Prostate gland (tissue), 2 donors: Measurements from ENCODE around the gene MPPE1. TPM values are rescaled to one million over a fixed set of nuclear protein-coding genes. Genes with fewer than 3 reads are reported as not detected.

Experiments used
- DNase-seq: peaks from one replicate; pipeline ENCODE4 v3.0.0-alpha.2; 2019; ENCODE audit warnings: low spot score
- H3K27ac ChIP-seq, 2 donors: fragments of 200-600 bp; sonication (generic); 2 replicates each; pipeline ENCODE4 v1.5.1; 2017 to 2019
- H3K27me3 ChIP-seq: fragments of 200-600 bp; sonication (generic); replicated peaks from 2 replicates; pipeline ENCODE4 v1.5.1; 2019; ENCODE audit not compliant: insufficient read depth
- H3K36me3 ChIP-seq, 2 donors: fragments of 200-600 bp; sonication (generic); 1 replicate in 1 of 2; 2 replicates in 1 of 2; pipeline versions ENCODE4 v1.5.1 to v1.8.1; 2017 to 2019
- H3K4me1 ChIP-seq: fragments of 200-600 bp; sonication (generic); replicated peaks from 2 replicates; pipeline ENCODE4 v1.5.1; 2019
- H3K4me3 ChIP-seq, 2 donors: fragments of 200-600 bp; sonication (generic); 2 replicates each; pipeline ENCODE4 v1.5.1; 2017 to 2019
- H3K9me3 ChIP-seq: fragments of 200-600 bp; sonication (generic); 2 replicates; pipeline ENCODE4 v1.5.1; 2017
- POLR2A ChIP-seq: fragments of 450-650 bp; IDR thresholded peaks from one replicate; pipeline ENCODE4 v1.6.1; 2016; ENCODE audit warnings: antibody characterized with exemption, mild to moderate bottlenecking
- POLR2AphosphoS5 ChIP-seq: sonication (generic); formaldehyde crosslinking; IDR thresholded peaks from one replicate; pipeline ENCODE4 v1.6.1; 2017; ENCODE audit warnings: antibody characterized with exemption
- WGBS: methylation state at CpG from one replicate; pipeline ENCODE4 v1.1.5; 2018; 5-methylcytosine and 5-hydroxymethylcytosine counted together
- intact Hi-C: fragments of 100-400 bp; cut with DNase I; formaldehyde crosslinking; loops from one replicate; pipeline ENCODE4 v1.14.2; 2022
- total RNA-seq, 2 donors: library from RNA; depleted of rRNA; stranded (reverse); fragments of >200 nt; gene quantifications; one replicate each; pipeline ENCODE4 v1.1.0, GENCODE V29; 2016
- TF ChIP-seq, protein P1 (sequence below), 4 experiments: fragments of 200-600 bp in 2 of 4; fragments of 450-650 bp in 2 of 4; sonication (generic) in 2 of 4; IDR thresholded peaks; 1 replicate in 3 of 4; 2 replicates in 1 of 4; pipeline ENCODE4 v1.5.1; 2016 to 2019; ENCODE audit warnings: antibody characterized with exemption in 4 of 4, mild to moderate bottlenecking in 2 of 4, moderate library complexity in 2 of 4

MPPE1 gene
- total RNA-seq, 2 donors from 2014 or later, result 19.3 to 29.1 TPM

- Histone ChIP-seq H3K27me3 (no peaks in the 10 kb centered on the region), H3K36me3 (no peaks in the 10 kb centered on the region), H3K9me3 (no peaks in the 10 kb centered on the region), H3K27ac (no peak overlapping the region), H3K4me1 (no peaks in the 10 kb centered on the region), H3K4me3 (no peak overlapping the region)
- intact Hi-C loops, result loop anchor here (5.0 kb wide), 1 partner anchor 96 kb away; no protein-coding TSS in a partner anchor
- DNase-seq, result no peak
- TF ChIP-seq POLR2AphosphoS5, result no peak
- TF ChIP-seq POLR2A, result no peak
- TF ChIP-seq, protein P1, sequence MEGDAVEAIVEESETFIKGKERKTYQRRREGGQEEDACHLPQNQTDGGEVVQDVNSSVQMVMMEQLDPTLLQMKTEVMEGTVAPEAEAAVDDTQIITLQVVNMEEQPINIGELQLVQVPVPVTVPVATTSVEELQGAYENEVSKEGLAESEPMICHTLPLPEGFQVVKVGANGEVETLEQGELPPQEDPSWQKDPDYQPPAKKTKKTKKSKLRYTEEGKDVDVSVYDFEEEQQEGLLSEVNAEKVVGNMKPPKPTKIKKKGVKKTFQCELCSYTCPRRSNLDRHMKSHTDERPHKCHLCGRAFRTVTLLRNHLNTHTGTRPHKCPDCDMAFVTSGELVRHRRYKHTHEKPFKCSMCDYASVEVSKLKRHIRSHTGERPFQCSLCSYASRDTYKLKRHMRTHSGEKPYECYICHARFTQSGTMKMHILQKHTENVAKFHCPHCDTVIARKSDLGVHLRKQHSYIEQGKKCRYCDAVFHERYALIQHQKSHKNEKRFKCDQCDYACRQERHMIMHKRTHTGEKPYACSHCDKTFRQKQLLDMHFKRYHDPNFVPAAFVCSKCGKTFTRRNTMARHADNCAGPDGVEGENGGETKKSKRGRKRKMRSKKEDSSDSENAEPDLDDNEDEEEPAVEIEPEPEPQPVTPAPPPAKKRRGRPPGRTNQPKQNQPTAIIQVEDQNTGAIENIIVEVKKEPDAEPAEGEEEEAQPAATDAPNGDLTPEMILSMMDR (IDR thresholded peaks at IDR 0.05), result no peak
- WGBS, result 78% methylated on average over 2 of the region's 2 CpGs
These were observed 32.8 kb upstream of the MPPE1 start for GRCh38 chr18:11940956-11941355.

- TF ChIP-seq POLR2AphosphoS5, result peak; percentile 59
- no peak for TF ChIP-seq POLR2A
- TF ChIP-seq, protein P1 (IDR thresholded peaks at IDR 0.05), result peak; percentile 63 to 90 (median 86)
- intact Hi-C loops, result loop anchor here (1.0 to 10.0 kb wide), 2 partner anchors 57 to 283 kb away; no protein-coding TSS in a partner anchor
- H3K36me3 ChIP-seq, result no peaks in the 10 kb centered on the region
- WGBS, result 6% methylated on average over 4 of the region's 4 CpGs
- no peaks in the 10 kb centered on the region for H3K4me1 ChIP-seq
- no peak overlapping the region for H3K4me3 ChIP-seq
- DNase-seq, result peak; percentile 79
- no peak overlapping the region for H3K27ac ChIP-seq
- H3K9me3 ChIP-seq, result no peaks in the 10 kb centered on the region
- no peaks in the 10 kb centered on the region for H3K27me3 ChIP-seq
These were observed 29.9 kb upstream of the MPPE1 start for GRCh38 chr18:11937874-11938478.

DNA sequence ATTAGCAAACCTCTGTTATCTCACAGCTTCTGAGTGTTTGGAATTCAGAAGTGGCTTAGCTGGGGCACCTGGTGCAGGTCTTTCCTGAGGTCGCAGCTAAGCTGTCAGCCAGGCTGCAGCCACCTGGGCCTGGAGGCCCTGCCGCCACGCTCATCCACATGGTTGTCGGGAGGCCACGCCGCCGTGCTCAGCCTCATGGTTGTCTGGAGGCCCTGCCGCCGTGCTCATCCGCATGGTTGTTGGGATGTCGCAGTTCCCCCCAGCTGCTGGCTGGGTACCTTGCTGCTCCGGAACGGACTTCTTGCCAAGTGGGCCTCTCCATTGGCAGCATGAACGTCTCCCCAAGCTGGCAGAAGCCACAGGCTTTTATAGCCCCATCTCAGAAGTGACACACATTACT is 24.3 kb upstream of the MPPE1 start:
- H3K9me3 ChIP-seq, result no peaks in the 10 kb centered on the region
- H3K4me3 ChIP-seq, result no peak overlapping the region
- no peak for TF ChIP-seq POLR2AphosphoS5
- TF ChIP-seq POLR2A, result no peak
- TF ChIP-seq, protein P1 (IDR thresholded peaks at IDR 0.05), result no peak
- no peaks in the 10 kb centered on the region for H3K4me1 ChIP-seq
- no peak overlapping the region for H3K27ac ChIP-seq
- H3K36me3 ChIP-seq, result no peaks in the 10 kb centered on the region
- H3K27me3 ChIP-seq, result no peaks in the 10 kb centered on the region
- no peak for DNase-seq
- 90% methylated on average over 14 of the region's 14 CpGs for WGBS
- intact Hi-C loops, result loop anchor here (10.0 kb wide), 1 partner anchor 278 kb away; no protein-coding TSS in a partner anchor

GRCh38 chr18:11927497-11927896 is 19.4 kb upstream of the MPPE1 start:
- no peaks in the 10 kb centered on the region for H3K9me3 ChIP-seq
- intact Hi-C loops, result no loop called here
- H3K36me3 ChIP-seq, result no peaks in the 10 kb centered on the region
- DNase-seq, result no peak
- TF ChIP-seq, protein P1 (IDR thresholded peaks at IDR 0.05), result no peak
- no peak for TF ChIP-seq POLR2A
- no peak for TF ChIP-seq POLR2AphosphoS5
- no peaks in the 10 kb centered on the region for H3K4me1 ChIP-seq
- H3K4me3 ChIP-seq, result no peak overlapping the region
- 0% methylated on average over 1 of the region's 1 CpG for WGBS
- no peaks in the 10 kb centered on the region for H3K27me3 ChIP-seq
- H3K27ac ChIP-seq, result no peak overlapping the region
